K562 (cell line): ENCODE results near the gene HOXB4. TPM values are rescaled to one million over a fixed set of nuclear protein-coding genes. Genes with fewer than 3 reads are reported as not detected.

Experiments used
- BDP1 ChIP-seq: IDR thresholded peaks from 3 replicates; pipeline ENCODE4 v1.6.1; 2011; ENCODE audit not compliant: insufficient read length, insufficient read depth
- CREB1 ChIP-seq, 2 experiments: sonication (generic) in 1 of 2; formaldehyde crosslinking in 1 of 2; IDR thresholded peaks; 2 replicates each; pipeline versions ENCODE4 v1.6.1 to v1.8.0; 2012 to 2022; ENCODE audit warnings: inconsistent platforms in 1 of 2, mild to moderate bottlenecking in 1 of 2, missing genetic modification reagents in 1 of 2, moderate library complexity in 1 of 2
- FOXP4 ChIP-seq: sonication (generic); formaldehyde crosslinking; IDR thresholded peaks from 2 replicates; pipeline ENCODE4 v1.8.0; 2022; ENCODE audit warnings: mild to moderate bottlenecking, missing genetic modification reagents, borderline replicate concordance
- POLR2AphosphoS2 ChIP-seq: IDR thresholded peaks from 2 replicates; pipeline ENCODE4 v1.6.1; 2012; ENCODE audit warnings: low read length, improper control_type of control experiment
- POLR2B ChIP-seq: fragments of 450-650 bp; IDR thresholded peaks from 2 replicates; pipeline ENCODE4 v1.6.1; 2018; ENCODE audit warnings: low read depth; ENCODE audit not compliant: partially characterized antibody
- SRSF1 ChIP-seq: fragments of 200-400 bp; formaldehyde crosslinking; IDR thresholded peaks from 2 replicates; pipeline ENCODE4 v1.6.1; 2017; ENCODE audit warnings: mild to moderate bottlenecking, low read depth, low read length, moderate library complexity
- SUPT5H ChIP-seq: fragments of 450-650 bp; IDR thresholded peaks from 2 replicates; pipeline ENCODE4 v1.6.1; 2016
- TGIF2 ChIP-seq: sonication (generic); formaldehyde crosslinking; IDR thresholded peaks from 2 replicates; pipeline ENCODE4 v1.8.1; 2022; ENCODE audit warnings: mild to moderate bottlenecking, missing genetic modification reagents, moderate library complexity
- ZNF316 ChIP-seq: fragments of 450-650 bp; IDR thresholded peaks from 2 replicates; pipeline ENCODE4 v1.6.1; 2016
- ZNF695 ChIP-seq: fragments of 450-650 bp; formaldehyde crosslinking; IDR thresholded peaks from 2 replicates; pipeline ENCODE4 v1.4.0; 2020; ENCODE audit warnings: mild to moderate bottlenecking, moderate library complexity
- polyA plus RNA-seq, 8 experiments: library from polyadenylated mRNA; depleted of rRNA in 4 of 8; stranded (reverse) in 5 of 8; unstranded in 3 of 8; fragments of >200 nt; fragmentation: Nextera tagmentation in 2 of 8; fragmentation: Illumina TruSeq in 1 of 8; extraction: Ambion mirVana in 2 of 8; extraction: Trizol in 1 of 8; gene quantifications; 2 replicates each; pipeline versions ENCODE4 v1.2.1 to v1.2.3, GENCODE V29; 2011 to 2014; ENCODE audit warnings: inconsistent platforms in 1 of 8, missing spikeins in 1 of 8
- total RNA-seq, 7 experiments: library from RNA; depleted of rRNA in 6 of 7; stranded (reverse); fragments of >200 nt in 6 of 7; fragmentation: Illumina TruSeq in 2 of 7; extraction: Trizol in 2 of 7; gene quantifications; 2 replicates each; pipeline versions ENCODE4 v1.2.1 to v1.2.3, GENCODE V29; 2011 to 2021; ENCODE audit warnings: low replicate concordance in 1 of 7
- TF ChIP-seq, protein P1 (sequence below): sonication (generic); IDR thresholded peaks from 2 replicates; pipeline ENCODE4 v1.6.1; 2016
- TF ChIP-seq, protein P2 (sequence below): sonication (generic); formaldehyde crosslinking; IDR thresholded peaks from 2 replicates; pipeline ENCODE4 v1.8.0; 2023; ENCODE audit warnings: missing genetic modification reagents, mild to moderate bottlenecking, borderline replicate concordance
- TF ChIP-seq, protein P3 (sequence below): fragments of 250-450 bp; sonication (Bioruptor Pico); IDR thresholded peaks from 2 replicates; pipeline ENCODE4 v1.4.0; 2020; ENCODE audit warnings: borderline replicate concordance
- TF ChIP-seq, protein P4 (sequence below): fragments of 450-650 bp; IDR thresholded peaks from one replicate; pipeline ENCODE4 v1.6.1; 2018; ENCODE audit warnings: mild to moderate bottlenecking, moderate library complexity; ENCODE audit not compliant: partially characterized antibody

Gene HOXB4
- total and polyA plus RNA-seq, 9 of the 15 experiments (the other 6 are each of a cell fraction or from before 2014, with no cell fraction given), result 1.6 to 34.9 (median 14.9) TPM

- TF ChIP-seq, protein P1, sequence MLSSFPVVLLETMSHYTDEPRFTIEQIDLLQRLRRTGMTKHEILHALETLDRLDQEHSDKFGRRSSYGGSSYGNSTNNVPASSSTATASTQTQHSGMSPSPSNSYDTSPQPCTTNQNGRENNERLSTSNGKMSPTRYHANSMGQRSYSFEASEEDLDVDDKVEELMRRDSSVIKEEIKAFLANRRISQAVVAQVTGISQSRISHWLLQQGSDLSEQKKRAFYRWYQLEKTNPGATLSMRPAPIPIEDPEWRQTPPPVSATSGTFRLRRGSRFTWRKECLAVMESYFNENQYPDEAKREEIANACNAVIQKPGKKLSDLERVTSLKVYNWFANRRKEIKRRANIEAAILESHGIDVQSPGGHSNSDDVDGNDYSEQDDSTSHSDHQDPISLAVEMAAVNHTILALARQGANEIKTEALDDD, result no peak
- 0 out of 2 replicates have a peak, but pooled peaks have one; percentile 49 for TF ChIP-seq SUPT5H
- no peak for TF ChIP-seq SRSF1
- no peak for TF ChIP-seq CREB1 (IDR thresholded peaks at IDR 0.05)
- TF ChIP-seq CREB1 (CRISPR knock-in tag; IDR thresholded peaks at IDR 0.05), result no peak
- no peak for TF ChIP-seq FOXP4 (CRISPR knock-in tag)
- TF ChIP-seq, protein P2, sequence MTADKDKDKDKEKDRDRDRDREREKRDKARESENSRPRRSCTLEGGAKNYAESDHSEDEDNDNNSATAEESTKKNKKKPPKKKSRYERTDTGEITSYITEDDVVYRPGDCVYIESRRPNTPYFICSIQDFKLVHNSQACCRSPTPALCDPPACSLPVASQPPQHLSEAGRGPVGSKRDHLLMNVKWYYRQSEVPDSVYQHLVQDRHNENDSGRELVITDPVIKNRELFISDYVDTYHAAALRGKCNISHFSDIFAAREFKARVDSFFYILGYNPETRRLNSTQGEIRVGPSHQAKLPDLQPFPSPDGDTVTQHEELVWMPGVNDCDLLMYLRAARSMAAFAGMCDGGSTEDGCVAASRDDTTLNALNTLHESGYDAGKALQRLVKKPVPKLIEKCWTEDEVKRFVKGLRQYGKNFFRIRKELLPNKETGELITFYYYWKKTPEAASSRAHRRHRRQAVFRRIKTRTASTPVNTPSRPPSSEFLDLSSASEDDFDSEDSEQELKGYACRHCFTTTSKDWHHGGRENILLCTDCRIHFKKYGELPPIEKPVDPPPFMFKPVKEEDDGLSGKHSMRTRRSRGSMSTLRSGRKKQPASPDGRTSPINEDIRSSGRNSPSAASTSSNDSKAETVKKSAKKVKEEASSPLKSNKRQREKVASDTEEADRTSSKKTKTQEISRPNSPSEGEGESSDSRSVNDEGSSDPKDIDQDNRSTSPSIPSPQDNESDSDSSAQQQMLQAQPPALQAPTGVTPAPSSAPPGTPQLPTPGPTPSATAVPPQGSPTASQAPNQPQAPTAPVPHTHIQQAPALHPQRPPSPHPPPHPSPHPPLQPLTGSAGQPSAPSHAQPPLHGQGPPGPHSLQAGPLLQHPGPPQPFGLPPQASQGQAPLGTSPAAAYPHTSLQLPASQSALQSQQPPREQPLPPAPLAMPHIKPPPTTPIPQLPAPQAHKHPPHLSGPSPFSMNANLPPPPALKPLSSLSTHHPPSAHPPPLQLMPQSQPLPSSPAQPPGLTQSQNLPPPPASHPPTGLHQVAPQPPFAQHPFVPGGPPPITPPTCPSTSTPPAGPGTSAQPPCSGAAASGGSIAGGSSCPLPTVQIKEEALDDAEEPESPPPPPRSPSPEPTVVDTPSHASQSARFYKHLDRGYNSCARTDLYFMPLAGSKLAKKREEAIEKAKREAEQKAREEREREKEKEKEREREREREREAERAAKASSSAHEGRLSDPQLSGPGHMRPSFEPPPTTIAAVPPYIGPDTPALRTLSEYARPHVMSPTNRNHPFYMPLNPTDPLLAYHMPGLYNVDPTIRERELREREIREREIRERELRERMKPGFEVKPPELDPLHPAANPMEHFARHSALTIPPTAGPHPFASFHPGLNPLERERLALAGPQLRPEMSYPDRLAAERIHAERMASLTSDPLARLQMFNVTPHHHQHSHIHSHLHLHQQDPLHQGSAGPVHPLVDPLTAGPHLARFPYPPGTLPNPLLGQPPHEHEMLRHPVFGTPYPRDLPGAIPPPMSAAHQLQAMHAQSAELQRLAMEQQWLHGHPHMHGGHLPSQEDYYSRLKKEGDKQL (CRISPR knock-in tag), result no peak
- TF ChIP-seq POLR2AphosphoS2, result peak; percentile 80; the same call in 1 of the 2 replicates
- no peak for TF ChIP-seq BDP1
- TF ChIP-seq, protein P3, sequence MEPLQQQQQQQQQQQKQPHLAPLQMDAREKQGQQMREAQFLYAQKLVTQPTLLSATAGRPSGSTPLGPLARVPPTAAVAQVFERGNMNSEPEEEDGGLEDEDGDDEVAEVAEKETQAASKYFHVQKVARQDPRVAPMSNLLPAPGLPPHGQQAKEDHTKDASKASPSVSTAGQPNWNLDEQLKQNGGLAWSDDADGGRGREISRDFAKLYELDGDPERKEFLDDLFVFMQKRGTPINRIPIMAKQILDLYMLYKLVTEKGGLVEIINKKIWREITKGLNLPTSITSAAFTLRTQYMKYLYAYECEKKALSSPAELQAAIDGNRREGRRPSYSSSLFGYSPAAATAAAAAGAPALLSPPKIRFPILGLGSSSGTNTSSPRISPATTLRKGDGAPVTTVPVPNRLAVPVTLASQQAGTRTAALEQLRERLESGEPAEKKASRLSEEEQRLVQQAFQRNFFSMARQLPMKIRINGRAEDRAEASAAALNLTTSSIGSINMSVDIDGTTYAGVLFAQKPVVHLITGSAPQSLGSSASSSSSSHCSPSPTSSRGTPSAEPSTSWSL (CRISPR knock-in tag), result no peak
- TF ChIP-seq TGIF2 (CRISPR knock-in tag), result no peak
- TF ChIP-seq ZNF316, result no peak
- no peak for TF ChIP-seq ZNF695 (CRISPR knock-in tag)
- TF ChIP-seq POLR2B, result no peak
- TF ChIP-seq, protein P4, sequence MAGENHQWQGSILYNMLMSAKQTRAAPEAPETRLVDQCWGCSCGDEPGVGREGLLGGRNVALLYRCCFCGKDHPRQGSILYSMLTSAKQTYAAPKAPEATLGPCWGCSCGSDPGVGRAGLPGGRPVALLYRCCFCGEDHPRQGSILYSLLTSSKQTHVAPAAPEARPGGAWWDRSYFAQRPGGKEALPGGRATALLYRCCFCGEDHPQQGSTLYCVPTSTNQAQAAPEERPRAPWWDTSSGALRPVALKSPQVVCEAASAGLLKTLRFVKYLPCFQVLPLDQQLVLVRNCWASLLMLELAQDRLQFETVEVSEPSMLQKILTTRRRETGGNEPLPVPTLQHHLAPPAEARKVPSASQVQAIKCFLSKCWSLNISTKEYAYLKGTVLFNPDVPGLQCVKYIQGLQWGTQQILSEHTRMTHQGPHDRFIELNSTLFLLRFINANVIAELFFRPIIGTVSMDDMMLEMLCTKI, result no peak
These were observed 40.2 kb upstream of the HOXB4 start (continued) for GRCh38 chr17:48618256-48618896.
